D721Med (cell line): ENCODE measurements around the gene GAREM1.

Experiments used
- DNase-seq: peaks from one replicate; pipeline ENCODE4 v3.0.0; 2011; ENCODE audit warnings: low spot score; ENCODE audit not compliant: insufficient read length
- FAIRE-seq: peaks from 2 replicates; lab custom pipeline; 2011; peaks lifted over from hg19 to GRCh38; lab: Jason Lieb, UNC
- CTCF ChIP-seq: IDR thresholded peaks from 2 replicates; pipeline ENCODE4 v1.5.1; 2012; ENCODE audit warnings: mild to moderate bottlenecking, control low read depth; ENCODE audit not compliant: insufficient read depth; ENCODE audit errors: missing control alignments

The GAREM1 gene

GRCh38 chr18:32470460-32470713, 295 bp downstream of the GAREM1 start:
- DNase-seq (no peak), FAIRE-seq (no peak)
- no peak for TF ChIP-seq CTCF

GRCh38 chr18:32469691-32470459, 807 bp downstream of the GAREM1 start:
- no peak for DNase-seq
- no peak for FAIRE-seq
- no peak for TF ChIP-seq CTCF

- TF ChIP-seq CTCF: no peak
- DNase-seq (no peak), FAIRE-seq (peak; percentile 85)
These were observed 1.5 kb downstream of the GAREM1 start for GRCh38 chr18:32469190-32469651.

- TF ChIP-seq CTCF: no peak
- peak; percentile 87 for FAIRE-seq
- no peak for DNase-seq
These were observed 2.4 kb downstream of the GAREM1 start for GRCh38 chr18:32468147-32468845.

GRCh38 chr18:32461709-32462272, 8.9 kb downstream of the GAREM1 start:
- DNase-seq: no peak
- FAIRE-seq: no peak
- TF ChIP-seq CTCF: no peak

GRCh38 chr18:32460171-32460731, 10.4 kb downstream of the GAREM1 start:
- DNase-seq (no peak), FAIRE-seq (peak; percentile 88)
- TF ChIP-seq CTCF: no peak
